Suppressor macrophage treated with lipopolysaccharide for 1 hour (primary cell): Measurements from ENCODE around the gene VPS72.
A peak's percentile ranks its signal among the peaks of the same experiment; 100 is the strongest.

Experiments used
- DNase-seq, 3 donors: peaks; one replicate each; pipeline ENCODE4 v3.0.0-alpha.2; 2020 to 2022

The VPS72 gene

GRCh38 chr1:151144474-151145303, 45.3 kb downstream of the VPS72 start:
- DNase-seq, result no peak

- no peak for DNase-seq
These were observed 46.0 kb downstream of the VPS72 start for GRCh38 chr1:151143986-151144385.

- DNase-seq, result no peak
These were observed 47.0 kb downstream of the VPS72 start for GRCh38 chr1:151143057-151143435.

- no peak for DNase-seq
These were observed 47.5 kb downstream of the VPS72 start for GRCh38 chr1:151142411-151143056.

GRCh38 chr1:151137789-151138188, 52.2 kb downstream of the VPS72 start:
- DNase-seq, result no peak

DNA sequence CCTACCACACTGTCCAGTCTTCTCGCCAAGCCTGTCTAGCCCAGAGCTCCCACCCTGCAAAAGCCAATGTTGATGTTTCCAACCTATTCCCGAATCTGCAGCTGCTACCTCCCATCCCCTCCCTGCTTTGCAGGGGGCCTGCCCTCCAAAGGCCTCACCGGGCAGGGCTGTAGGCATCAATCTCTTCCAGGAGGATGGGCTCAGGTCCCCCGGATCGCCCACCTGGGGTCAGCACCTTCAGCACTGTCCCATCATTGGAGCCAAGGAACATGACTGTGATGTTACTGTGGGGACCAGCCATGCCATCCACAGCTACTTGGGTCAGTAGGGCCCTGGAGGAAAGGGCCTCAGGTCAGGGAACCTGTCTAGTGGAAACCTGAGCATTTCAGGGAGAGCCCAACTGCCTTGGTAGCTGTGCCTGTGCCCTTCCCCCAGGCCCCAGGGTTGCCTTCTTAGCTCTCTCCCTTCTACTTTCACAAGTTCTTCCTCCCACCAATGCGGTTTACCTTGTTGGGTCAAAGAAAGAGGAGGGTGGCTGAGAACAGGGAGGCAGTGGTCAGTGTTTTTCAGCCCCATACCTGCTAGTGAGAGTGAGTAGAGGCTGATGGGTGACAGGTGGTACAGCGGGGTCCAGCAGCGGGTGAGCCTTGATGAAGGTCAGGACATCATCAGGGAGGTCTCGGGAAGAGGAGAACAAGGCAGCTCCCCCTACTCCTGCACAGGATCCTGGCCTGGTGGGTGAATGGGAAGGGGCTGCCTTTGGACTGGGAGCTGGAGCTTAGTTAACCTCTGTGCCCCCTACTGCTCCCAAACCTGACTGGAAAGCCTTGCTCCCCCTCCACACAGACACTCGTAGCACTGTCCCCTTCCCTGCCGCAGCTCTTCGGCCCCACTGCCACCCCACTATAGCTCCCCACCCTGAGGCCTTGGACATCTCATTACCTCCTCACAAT, 54.3 kb downstream of the VPS72 start:
- no peak for DNase-seq

DNA sequence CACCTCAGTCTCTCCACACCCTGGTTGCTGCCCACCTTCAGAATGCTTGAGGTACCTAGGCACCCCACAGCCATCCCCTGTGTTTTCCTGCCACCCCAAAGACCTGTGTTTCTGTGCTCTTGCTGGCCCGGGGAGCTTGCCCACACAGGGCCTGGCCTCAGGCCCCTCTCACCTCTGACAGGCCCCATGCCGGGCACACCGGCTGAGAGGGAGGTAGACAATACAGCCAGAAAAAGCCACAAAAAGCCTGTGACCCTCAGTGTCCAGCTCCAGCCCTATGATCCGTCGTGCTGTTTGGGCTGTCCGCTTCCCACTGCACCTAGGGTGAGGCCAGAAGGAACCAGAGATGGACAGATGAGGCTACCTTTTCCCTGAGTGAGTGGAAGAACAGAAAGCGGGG, 55.0 kb downstream of the VPS72 start:
- no peak for DNase-seq

DNA sequence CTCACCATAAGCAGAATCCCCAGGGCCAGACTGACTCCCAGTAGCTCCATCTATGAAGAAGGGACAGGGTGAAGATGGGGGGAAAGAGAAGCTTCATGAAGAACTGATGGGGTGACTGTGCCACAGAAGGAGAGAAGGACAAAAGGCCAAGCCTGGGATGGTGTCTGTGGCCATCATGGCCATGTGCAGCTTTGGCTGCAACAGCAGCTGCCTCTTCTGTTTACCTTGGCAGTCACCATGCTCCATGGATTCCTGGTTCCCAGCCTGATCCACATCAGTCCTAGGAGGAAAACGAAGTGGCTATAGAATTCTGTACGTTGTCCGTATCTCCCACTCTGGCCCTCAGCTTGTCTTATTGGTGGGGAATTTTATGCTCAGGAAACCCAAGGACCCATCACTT, 55.6 kb downstream of the VPS72 start:
- no peak for DNase-seq

DNA sequence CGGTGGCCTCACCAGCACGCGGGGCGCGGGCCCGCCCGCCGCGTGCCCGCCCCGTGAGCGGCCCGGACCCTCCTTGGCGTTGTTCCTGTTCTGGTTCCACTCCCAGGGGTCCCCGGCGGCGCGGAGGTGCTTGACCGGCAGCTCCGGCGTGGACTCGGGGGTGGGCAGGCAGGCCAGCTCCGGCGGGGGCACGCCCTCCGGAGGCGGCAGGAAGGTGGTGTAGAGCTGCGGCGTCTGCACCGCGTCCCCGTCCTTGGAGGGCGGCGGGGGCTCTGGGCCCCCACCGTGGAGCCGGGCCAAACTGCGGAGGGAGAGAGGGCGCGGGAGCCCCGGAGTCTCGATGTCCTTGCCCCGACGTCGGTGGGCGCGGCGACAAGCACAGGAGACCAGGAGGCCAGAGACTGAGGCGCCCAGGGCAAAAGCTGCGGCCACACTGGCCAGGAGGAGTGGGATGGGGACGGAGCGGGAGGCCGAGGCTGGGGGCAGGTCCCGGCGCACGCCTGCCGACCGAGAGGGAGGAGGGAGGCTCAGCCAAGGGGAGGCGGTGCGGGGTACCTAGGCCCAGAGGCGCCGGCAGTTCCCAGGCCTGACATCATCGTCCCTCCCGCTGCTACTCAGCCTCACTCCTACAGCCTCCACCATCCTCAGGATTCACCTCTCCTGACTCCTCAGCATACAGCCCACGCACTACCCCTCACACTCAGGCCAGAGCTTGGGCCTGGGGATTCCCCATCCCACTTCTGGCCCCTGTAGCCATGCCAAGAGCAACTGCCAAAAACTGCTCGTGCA, 56.8 kb downstream of the VPS72 start:
- DNase-seq, result peak in 2 of 3 donors; percentile 23 to 25

GRCh38 chr1:151132335-151133017, 57.5 kb downstream of the VPS72 start:
- no peak for DNase-seq

DNA sequence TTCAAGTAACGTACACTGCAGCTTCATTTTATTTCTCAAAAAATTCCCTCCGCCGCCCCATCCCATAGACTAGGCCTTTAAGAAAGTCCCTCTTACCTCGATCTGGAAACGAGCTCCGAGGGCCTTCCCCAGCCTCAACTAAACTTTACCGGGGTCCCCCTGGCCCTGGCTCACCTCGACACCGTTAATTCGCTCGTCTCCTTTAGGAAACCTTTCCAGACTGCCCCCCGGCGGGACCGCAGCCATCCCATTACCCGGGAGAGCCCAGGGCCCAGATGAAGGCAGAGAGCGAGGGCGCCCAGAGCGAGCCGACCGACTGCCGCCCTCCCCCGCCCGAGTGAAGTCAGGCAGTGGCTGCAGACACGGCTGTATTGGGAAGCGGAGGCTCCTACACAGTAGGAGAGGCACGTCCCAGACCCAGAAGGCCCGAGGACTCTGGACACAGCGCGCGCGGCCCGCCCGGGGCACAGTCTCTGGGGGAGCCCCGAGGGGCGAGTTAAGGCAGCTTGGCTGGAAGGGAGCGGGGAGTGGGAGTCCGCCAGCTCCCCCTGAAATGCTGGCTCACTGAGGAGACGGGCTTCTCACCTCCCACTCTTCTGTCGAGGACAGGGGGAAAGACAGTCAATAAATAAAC, 58.2 kb downstream of the VPS72 start:
- DNase-seq, result peak in 2 of 3 donors; percentile 18

DNA sequence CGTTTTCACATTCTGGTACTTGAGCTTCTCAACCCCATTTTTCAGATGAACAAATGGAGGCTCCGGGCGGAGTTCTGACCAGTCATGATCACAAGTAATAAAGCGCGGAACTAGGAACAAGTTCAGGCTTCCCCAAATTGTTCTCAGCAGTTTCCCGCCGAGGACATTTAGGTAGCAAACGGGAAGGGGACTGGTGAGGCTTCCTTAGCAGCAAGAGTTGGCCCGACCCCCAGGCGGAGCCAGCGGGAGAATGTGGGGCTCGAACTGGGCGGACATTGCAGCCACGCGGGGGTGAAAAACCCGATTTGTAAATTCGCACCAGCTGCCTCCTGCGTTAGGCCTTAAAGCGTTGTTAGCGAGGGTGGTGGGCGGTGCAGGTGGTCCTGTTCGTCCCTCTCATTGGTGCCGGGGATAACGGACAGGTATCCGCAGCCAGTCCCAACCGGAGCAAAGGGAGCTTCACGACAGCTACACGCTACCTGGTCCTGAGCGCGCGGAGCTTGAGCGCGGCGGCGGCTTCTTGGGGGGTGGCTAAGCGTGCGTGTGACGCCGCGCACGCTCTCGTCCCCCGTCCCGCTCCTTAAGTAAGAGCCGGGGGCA, 58.9 kb downstream of the VPS72 start:
- DNase-seq, result peak; percentile 62 to 66 (median 62)

GRCh38 chr1:151128800-151129199, 61.2 kb downstream of the VPS72 start:
- no peak for DNase-seq
